Measurements from ENCODE around the gene ABCA9.
"Not testable (repeated sequence)": the region's sequence is repeated elsewhere in the genome, so short reads cannot be mapped to it uniquely, and the experiment has no call there.

Gene ABCA9

GRCh38 chr17:68944435-68945035 lies 116.2 kb downstream of the ABCA9 start:
- DNase-seq, result no peak

- DNase-seq, result not testable (repeated sequence)
Observed at GRCh38 chr17:68943812-68944182, 116.9 kb downstream of the ABCA9 start.

- no peak for DNase-seq
Observed at GRCh38 chr17:68943123-68943811, 117.5 kb downstream of the ABCA9 start.

DNA sequence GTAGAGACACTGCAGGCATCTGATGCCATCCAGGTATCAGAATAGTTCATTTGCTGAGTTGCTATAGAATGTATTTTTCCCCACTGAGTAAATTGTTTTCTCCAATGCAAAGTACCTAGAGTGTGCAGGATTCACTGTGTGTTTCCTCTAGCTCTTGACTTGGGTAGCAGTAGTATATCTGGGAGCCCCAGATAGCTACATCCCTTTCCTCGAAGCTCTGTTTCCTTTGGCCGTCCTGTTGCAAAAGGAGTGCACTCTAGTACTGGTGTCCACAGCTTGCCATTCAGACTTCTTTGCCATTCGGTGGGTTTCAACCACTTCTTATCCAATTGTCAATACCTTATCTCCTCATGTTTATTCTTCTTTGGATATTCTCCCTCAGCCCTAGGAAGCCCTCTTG lies 118.3 kb downstream of the ABCA9 start:
- DNase-seq, result no peak

DNA sequence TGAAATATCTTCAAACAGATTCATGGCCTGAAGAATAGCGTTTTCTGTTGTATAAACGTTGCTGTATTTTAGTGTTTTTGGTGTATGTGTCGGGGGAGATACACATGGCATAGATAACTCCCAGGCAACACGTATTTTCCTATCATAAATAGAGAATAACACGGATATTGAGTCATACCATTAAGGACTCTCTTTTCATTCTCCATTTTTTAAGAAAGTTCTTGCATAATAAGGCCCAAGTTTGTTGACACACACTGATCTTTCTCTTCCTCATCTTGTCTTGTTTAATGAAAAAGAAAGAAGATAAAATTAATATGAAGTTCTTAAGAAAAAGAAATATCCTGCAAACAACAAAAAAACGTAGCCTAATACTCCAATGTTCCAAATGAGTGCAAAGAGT lies 119.0 kb downstream of the ABCA9 start:
- DNase-seq, result no peak

GRCh38 chr17:68939195-68939594 lies 121.5 kb downstream of the ABCA9 start:
- no peak for DNase-seq

DNA sequence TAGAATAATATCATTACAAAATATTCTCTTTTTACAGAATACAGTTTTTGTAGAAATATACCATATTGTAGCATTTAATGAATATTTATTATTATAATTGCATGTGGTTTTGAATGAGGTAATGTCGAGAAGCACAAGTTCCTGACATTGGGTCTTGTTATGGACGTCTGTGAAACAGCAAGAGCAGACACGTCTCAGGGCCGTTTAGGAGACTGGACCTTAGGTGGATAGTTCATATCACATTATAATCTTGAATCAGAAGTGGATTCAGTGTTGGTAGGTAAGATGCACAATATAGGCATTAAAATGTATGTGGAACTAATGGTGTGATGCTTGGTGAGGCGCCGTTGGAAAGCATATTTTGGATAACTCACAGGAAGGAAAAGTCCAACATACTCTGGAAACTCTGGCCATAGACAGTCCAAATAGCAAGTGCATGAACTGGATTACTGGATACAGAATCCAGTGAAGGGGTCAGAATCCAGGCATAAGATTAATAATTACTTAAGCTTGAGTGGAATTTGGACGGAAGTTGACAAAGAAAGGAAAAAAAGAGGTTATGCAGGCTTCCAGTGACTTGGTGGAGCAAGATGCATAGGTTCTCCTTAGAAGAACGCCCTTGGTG lies 122.7 kb downstream of the ABCA9 start:
- DNase-seq, result no peak

- DNase-seq, result no peak
Observed at GRCh38 chr17:68927516-68927915, 133.2 kb downstream of the ABCA9 start.

DNA sequence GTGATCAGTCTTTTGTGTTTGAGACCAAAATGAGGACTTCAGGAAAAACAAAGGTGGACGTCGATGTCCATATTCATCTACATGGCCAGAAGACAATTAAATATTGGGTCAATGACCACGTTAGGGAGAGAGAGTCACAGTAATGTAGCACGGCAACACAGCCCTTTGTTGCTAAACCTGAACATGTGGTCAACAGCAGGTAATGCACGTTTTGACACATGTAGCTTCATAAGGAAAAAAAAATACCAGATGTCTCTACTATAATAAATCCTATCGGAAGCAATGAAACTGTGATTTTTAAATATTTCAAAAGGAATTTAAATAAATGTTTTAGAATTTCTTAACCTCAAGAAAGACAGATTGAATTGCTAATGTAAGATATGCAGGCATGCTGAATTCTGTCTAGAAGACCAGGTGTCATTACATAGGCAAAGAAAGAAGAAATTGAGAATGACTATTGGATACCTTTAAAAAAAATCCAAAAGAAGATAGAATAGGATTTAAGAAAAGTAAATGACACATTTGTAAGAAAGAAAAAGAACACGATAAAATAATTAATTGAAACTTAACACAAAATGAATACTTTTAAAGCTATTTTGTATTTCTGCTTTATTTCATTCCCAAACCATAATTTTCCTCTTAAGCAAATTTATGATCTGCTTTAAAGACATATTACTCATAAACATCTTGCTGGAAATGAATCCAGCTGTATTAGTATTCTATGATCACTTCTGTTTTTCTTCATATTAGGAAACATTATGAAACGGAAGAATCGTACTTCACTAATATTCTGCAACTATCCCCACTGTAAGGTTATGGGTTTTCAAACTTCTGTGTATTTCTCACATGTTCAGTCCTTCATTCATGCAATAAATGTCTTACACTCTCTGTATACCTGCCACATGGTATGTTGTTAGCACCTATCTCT lies 135.7 kb downstream of the ABCA9 start:
- no peak for DNase-seq
